HEK293 (cell line): ENCODE results near the gene RTN4IP1.

Source experiments
- CTCF ChIA-PET: fragments of 350-600 bp; formaldehyde crosslinking; extraction: SDS; loops from one replicate; lab custom pipeline; 2021; ENCODE audit warnings: antibody characterized with exemption; lab: Yijun Ruan, JAX
- POLR2A ChIA-PET: fragments of 300-600 bp; formaldehyde crosslinking; extraction: SDS; loops from one replicate; lab custom pipeline; 2020; ENCODE audit warnings: antibody characterized with exemption, inconsistent platforms; lab: Yijun Ruan, JAX
- H3K27ac ChIP-seq: fragments of 200-500 bp; sonication (Bioruptor generic); 2 replicates; pipeline ENCODE4 v1.5.1; 2014; ENCODE audit warnings: low read depth, low read length, control low read depth, inconsistent platforms; ENCODE audit errors: extremely low read depth
- H3K36me3 ChIP-seq, 2 experiments: fragments of 200-500 bp in 1 of 2; sonication (Bioruptor generic) in 1 of 2; 1 replicate in 1 of 2; 2 replicates in 1 of 2; pipeline ENCODE4 v1.5.1; 2014 to 2017; ENCODE audit warnings: inconsistent platforms in 2 of 2, low read length in 2 of 2; ENCODE audit not compliant: control insufficient read depth in 2 of 2, insufficient read depth in 1 of 2
- H3K4me1 ChIP-seq: fragments of 200-500 bp; sonication (Bioruptor generic); 2 replicates; pipeline ENCODE4 v1.5.1; 2014; ENCODE audit warnings: mild to moderate bottlenecking, low read length, inconsistent platforms; ENCODE audit not compliant: control insufficient read depth, insufficient read depth
- H3K4me3 ChIP-seq: 2 replicates; pipeline ENCODE4 v1.5.1; 2011; ENCODE audit warnings: low read depth, mild to moderate bottlenecking, control low read depth, low read length, moderate library complexity
- H3K9me3 ChIP-seq: fragments of 200-500 bp; sonication (Bioruptor generic); 2 replicates; pipeline ENCODE4 v1.5.1; 2014; ENCODE audit warnings: low read depth, low read length, inconsistent platforms; ENCODE audit not compliant: control insufficient read depth, insufficient read depth
- AEBP2 ChIP-seq: fragments of 450-650 bp; formaldehyde crosslinking; IDR thresholded peaks from 2 replicates; pipeline ENCODE4 v1.5.1; 2016; ENCODE audit warnings: missing biosample characterization, missing genetic modification characterization, borderline replicate concordance
- MEIS1 ChIP-seq: sonication (generic); formaldehyde crosslinking; IDR thresholded peaks from 2 replicates; pipeline ENCODE4 v1.8.1; 2022; ENCODE audit warnings: missing genetic modification reagents, mild to moderate bottlenecking, borderline replicate concordance
- SP7 ChIP-seq: fragments of 450-650 bp; formaldehyde crosslinking; IDR thresholded peaks from 2 replicates; pipeline ENCODE4 v1.5.1; 2016; ENCODE audit warnings: missing biosample characterization, missing genetic modification characterization
- TRIM28 ChIP-seq: IDR thresholded peaks from 2 replicates; pipeline ENCODE4 v1.6.1; 2011; ENCODE audit warnings: low read length, control low read depth, borderline replicate concordance
- YY2 ChIP-seq: fragments of 450-650 bp; formaldehyde crosslinking; IDR thresholded peaks from 2 replicates; pipeline ENCODE4 v1.5.1; 2016; ENCODE audit warnings: missing biosample characterization, missing genetic modification characterization
- ZBTB17 ChIP-seq: fragments of 450-650 bp; formaldehyde crosslinking; IDR thresholded peaks from 2 replicates; pipeline ENCODE4 v1.5.1; 2016; ENCODE audit warnings: missing biosample characterization, missing genetic modification characterization
- ZBTB20 ChIP-seq: fragments of 450-650 bp; formaldehyde crosslinking; IDR thresholded peaks from 2 replicates; pipeline ENCODE4 v1.5.1; 2016; ENCODE audit warnings: missing biosample characterization, missing genetic modification characterization
- ZBTB7A ChIP-seq: fragments of 450-650 bp; formaldehyde crosslinking; IDR thresholded peaks from 2 replicates; pipeline ENCODE4 v1.5.1; 2016; ENCODE audit warnings: low read depth, missing biosample characterization, missing genetic modification characterization
- ZFP41 ChIP-seq: fragments of 450-650 bp; formaldehyde crosslinking; IDR thresholded peaks from 2 replicates; pipeline ENCODE4 v1.5.1; 2016; ENCODE audit warnings: missing biosample characterization, missing genetic modification characterization, borderline replicate concordance
- ZFP69B ChIP-seq: fragments of 450-650 bp; formaldehyde crosslinking; IDR thresholded peaks from 2 replicates; pipeline ENCODE4 v1.5.1; 2016; ENCODE audit warnings: missing biosample characterization, missing genetic modification characterization
- ZIC2 ChIP-seq: fragments of 450-650 bp; formaldehyde crosslinking; IDR thresholded peaks from 2 replicates; pipeline ENCODE4 v1.5.1; 2016; ENCODE audit warnings: missing biosample characterization, missing genetic modification characterization
- ZNF146 ChIP-seq: fragments of 450-650 bp; formaldehyde crosslinking; IDR thresholded peaks from 2 replicates; pipeline ENCODE4 v1.5.1; 2016; ENCODE audit warnings: missing biosample characterization, missing genetic modification characterization
- ZNF174 ChIP-seq: fragments of 450-650 bp; formaldehyde crosslinking; IDR thresholded peaks from 2 replicates; pipeline ENCODE4 v1.5.0; 2017; ENCODE audit warnings: missing biosample characterization, mild to moderate bottlenecking, missing genetic modification characterization
- ZNF18 ChIP-seq: fragments of 450-650 bp; formaldehyde crosslinking; IDR thresholded peaks from 2 replicates; pipeline ENCODE4 v1.5.1; 2016; ENCODE audit warnings: missing biosample characterization, missing genetic modification characterization
- ZNF19 ChIP-seq: fragments of 450-650 bp; formaldehyde crosslinking; IDR thresholded peaks from 2 replicates; pipeline ENCODE4; 2016; ENCODE audit warnings: missing biosample characterization, missing genetic modification characterization, low read depth
- ZNF202 ChIP-seq: fragments of 450-650 bp; formaldehyde crosslinking; IDR thresholded peaks from 2 replicates; pipeline ENCODE4 v1.5.1; 2016; ENCODE audit warnings: missing biosample characterization, missing genetic modification characterization, borderline replicate concordance
- ZNF266 ChIP-seq: fragments of 450-650 bp; formaldehyde crosslinking; IDR thresholded peaks from 2 replicates; pipeline ENCODE4 v1.5.1; 2016; ENCODE audit warnings: missing biosample characterization, missing genetic modification characterization, low read depth
- ZNF311 ChIP-seq: fragments of 450-650 bp; formaldehyde crosslinking; IDR thresholded peaks from 2 replicates; pipeline ENCODE4 v1.5.1; 2017; ENCODE audit warnings: missing biosample characterization, missing genetic modification characterization, borderline replicate concordance
- ZNF324 ChIP-seq: fragments of 450-650 bp; formaldehyde crosslinking; IDR thresholded peaks from 2 replicates; pipeline ENCODE4 v1.5.1; 2016; ENCODE audit warnings: missing biosample characterization, missing genetic modification characterization
- ZNF423 ChIP-seq: fragments of 450-650 bp; formaldehyde crosslinking; IDR thresholded peaks from 2 replicates; pipeline ENCODE4 v1.5.1; 2016; ENCODE audit warnings: missing biosample characterization, missing genetic modification characterization
- ZNF426 ChIP-seq: fragments of 450-650 bp; formaldehyde crosslinking; IDR thresholded peaks from 2 replicates; pipeline ENCODE4 v1.5.1; 2017; ENCODE audit warnings: missing biosample characterization, missing genetic modification characterization, mild to moderate bottlenecking, inconsistent platforms, moderate library complexity
- ZNF544 ChIP-seq: fragments of 450-650 bp; formaldehyde crosslinking; IDR thresholded peaks from 2 replicates; pipeline ENCODE4 v1.5.0; 2017; ENCODE audit warnings: missing biosample characterization, missing genetic modification characterization
- ZNF548 ChIP-seq: fragments of 450-650 bp; formaldehyde crosslinking; IDR thresholded peaks from 2 replicates; pipeline ENCODE4 v1.5.1; 2016; ENCODE audit warnings: missing biosample characterization, missing genetic modification characterization
- ZNF585B ChIP-seq: fragments of 450-650 bp; formaldehyde crosslinking; IDR thresholded peaks from 2 replicates; pipeline ENCODE4 v1.5.1; 2016; ENCODE audit warnings: missing biosample characterization, missing genetic modification characterization
- ZNF621 ChIP-seq: fragments of 450-650 bp; formaldehyde crosslinking; IDR thresholded peaks from 2 replicates; pipeline ENCODE4 v1.5.1; 2017; ENCODE audit warnings: missing biosample characterization, missing genetic modification characterization
- ZNF664 ChIP-seq: fragments of 450-650 bp; formaldehyde crosslinking; IDR thresholded peaks from 2 replicates; pipeline ENCODE4 v1.5.1; 2016; ENCODE audit warnings: missing biosample characterization, missing genetic modification characterization
- ZNF670 ChIP-seq: fragments of 450-650 bp; formaldehyde crosslinking; IDR thresholded peaks from 2 replicates; pipeline ENCODE4 v1.5.1; 2016; ENCODE audit warnings: missing biosample characterization, missing genetic modification characterization, low read depth
- ZNF707 ChIP-seq: fragments of 450-650 bp; formaldehyde crosslinking; IDR thresholded peaks from 2 replicates; pipeline ENCODE4 v1.5.1; 2016; ENCODE audit warnings: missing biosample characterization, missing genetic modification characterization
- ZNF776 ChIP-seq: fragments of 450-650 bp; formaldehyde crosslinking; IDR thresholded peaks from 2 replicates; pipeline ENCODE4 v1.5.0; 2017; ENCODE audit warnings: missing biosample characterization, missing genetic modification characterization, borderline replicate concordance
- TF ChIP-seq, protein P1 (sequence below): fragments of 450-650 bp; formaldehyde crosslinking; IDR thresholded peaks from 2 replicates; pipeline ENCODE4 v1.5.1; 2017; ENCODE audit warnings: missing biosample characterization, missing genetic modification characterization

Gene RTN4IP1

DNA sequence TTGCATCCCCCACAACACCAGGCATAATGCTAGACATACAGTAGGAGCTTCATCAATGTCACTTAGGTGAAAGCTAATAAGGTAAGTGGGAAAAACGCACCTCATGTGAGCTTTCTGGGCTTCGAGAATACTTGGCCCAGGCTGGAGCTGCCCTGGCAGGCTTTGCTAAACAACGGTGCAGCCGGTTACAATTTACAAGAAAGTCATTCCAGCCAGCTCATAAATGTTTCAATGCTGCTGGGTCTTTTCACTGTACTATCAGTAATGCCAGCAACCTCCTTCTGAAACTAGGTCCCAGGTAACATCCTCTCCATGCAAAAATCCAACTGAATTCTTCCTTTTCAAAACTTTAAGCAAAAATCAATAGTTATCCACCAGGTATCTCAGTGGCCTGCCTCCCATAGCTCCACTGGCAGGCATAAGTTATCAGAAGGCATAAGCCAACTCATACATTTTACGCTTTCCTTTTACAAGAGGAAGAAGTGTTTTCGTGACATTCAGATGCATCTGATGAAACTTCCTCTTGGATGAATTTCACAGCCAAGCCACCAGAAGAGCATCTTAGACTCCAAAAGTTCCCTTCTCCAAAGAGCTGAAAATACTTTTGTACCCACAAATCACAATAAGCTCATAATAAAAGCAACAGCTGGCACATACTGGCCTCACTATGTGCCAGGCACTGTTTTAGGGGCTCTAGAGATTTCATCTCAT lies 56.3 kb downstream of the RTN4IP1 start:
- no peaks in the 10 kb centered on the region for H3K9me3 ChIP-seq
- ChIA-PET POLR2A (no interaction called here), CTCF (interaction anchor here (0.5 to 2.8 kb wide), 10 partner anchors 11 to 431 kb away, joined by 3 to 17 read pairs (median 6); no protein-coding TSS in a partner anchor)
- peaks cover 0 to 32% of the 10 kb centered on the region in 2 experiments; a peak in 2 of 3 replicates for H3K36me3 ChIP-seq
- H3K4me3 ChIP-seq: no peak overlapping the region
- no peaks in the 10 kb centered on the region for H3K4me1 ChIP-seq
- H3K27ac ChIP-seq: no peak overlapping the region
- no peak for TF ChIP-seq YY2 (tag by site-specific recombination)
- no peak for TF ChIP-seq ZNF423 (tag by site-specific recombination)
- no peak for TF ChIP-seq ZBTB7A (tag by site-specific recombination)
- TF ChIP-seq, protein P1, sequence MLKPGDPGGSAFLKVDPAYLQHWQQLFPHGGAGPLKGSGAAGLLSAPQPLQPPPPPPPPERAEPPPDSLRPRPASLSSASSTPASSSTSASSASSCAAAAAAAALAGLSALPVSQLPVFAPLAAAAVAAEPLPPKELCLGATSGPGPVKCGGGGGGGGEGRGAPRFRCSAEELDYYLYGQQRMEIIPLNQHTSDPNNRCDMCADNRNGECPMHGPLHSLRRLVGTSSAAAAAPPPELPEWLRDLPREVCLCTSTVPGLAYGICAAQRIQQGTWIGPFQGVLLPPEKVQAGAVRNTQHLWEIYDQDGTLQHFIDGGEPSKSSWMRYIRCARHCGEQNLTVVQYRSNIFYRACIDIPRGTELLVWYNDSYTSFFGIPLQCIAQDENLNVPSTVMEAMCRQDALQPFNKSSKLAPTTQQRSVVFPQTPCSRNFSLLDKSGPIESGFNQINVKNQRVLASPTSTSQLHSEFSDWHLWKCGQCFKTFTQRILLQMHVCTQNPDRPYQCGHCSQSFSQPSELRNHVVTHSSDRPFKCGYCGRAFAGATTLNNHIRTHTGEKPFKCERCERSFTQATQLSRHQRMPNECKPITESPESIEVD: no peak
- no peak for TF ChIP-seq ZNF621
- TF ChIP-seq MEIS1 (CRISPR knock-in tag): no peak
- TF ChIP-seq TRIM28: no peak
- no peak for TF ChIP-seq ZNF311 (tag by site-specific recombination)
- TF ChIP-seq ZNF544 (tag by site-specific recombination): no peak
- no peak for TF ChIP-seq ZNF146 (tag by site-specific recombination)
- no peak for TF ChIP-seq ZNF426 (tag by site-specific recombination)
- no peak for TF ChIP-seq ZNF202 (tag by site-specific recombination)
- TF ChIP-seq SP7 (tag by site-specific recombination): no peak
- TF ChIP-seq ZNF707 (tag by site-specific recombination): no peak
- no peak for TF ChIP-seq ZBTB17 (tag by site-specific recombination)
- no peak for TF ChIP-seq ZNF266 (tag by site-specific recombination)

GRCh38 chr6:106572436-106572835 lies 56.9 kb downstream of the RTN4IP1 start:
- ChIA-PET CTCF (interaction anchor here (0.6 to 3.0 kb wide), 11 partner anchors 11 to 431 kb away, joined by 3 to 19 read pairs (median 6); no protein-coding TSS in a partner anchor), POLR2A (no interaction called here)
- Histone ChIP-seq H3K4me3 (no peak overlapping the region), H3K36me3 (peaks cover 0 to 32% of the 10 kb centered on the region in 2 experiments; a peak in 2 of 3 replicates), H3K9me3 (no peaks in the 10 kb centered on the region), H3K4me1 (no peaks in the 10 kb centered on the region), H3K27ac (no peak overlapping the region)
- TF ChIP-seq AEBP2 (tag by site-specific recombination) (no peak), ZIC2 (tag by site-specific recombination) (no peak), ZNF266 (tag by site-specific recombination) (no peak), ZNF324 (tag by site-specific recombination) (no peak), ZNF585B (tag by site-specific recombination) (no peak), ZNF19 (no peak), ZFP69B (no peak), ZFP41 (tag by site-specific recombination) (no peak), ZNF664 (tag by site-specific recombination) (no peak), ZBTB20 (tag by site-specific recombination) (no peak), ZNF18 (tag by site-specific recombination) (no peak), ZNF548 (tag by site-specific recombination) (no peak), ZNF174 (tag by site-specific recombination) (no peak), ZNF670 (tag by site-specific recombination) (no peak), ZNF776 (no peak)
